Lower lobe of right lung (tissue), 2 donors: ENCODE data around the gene NRM. TPM values are rescaled to one million over a fixed set of nuclear protein-coding genes. Genes with fewer than 3 reads are reported as not detected.

Experiments
- ATAC-seq, 2 donors: fragments of 200-7000 bp; cut with Tn5 transposase; one replicate each; pipeline ENCODE4 v1.9.1; 2020 to 2022; ENCODE audit warnings: mild to moderate bottlenecking in 2 of 2, moderate library complexity in 2 of 2
- DNase-seq: peaks from one replicate; pipeline ENCODE4 v3.0.0-alpha.2; 2020
- H3K27ac ChIP-seq: fragments of 200-600 bp; one replicate; pipeline ENCODE4 v1.8.0; 2022
- H3K27me3 ChIP-seq: fragments of 200-600 bp; one replicate; pipeline ENCODE4 v1.8.0; 2022; ENCODE audit warnings: low read depth
- H3K36me3 ChIP-seq: fragments of 200-600 bp; one replicate; pipeline ENCODE4 v1.8.0; 2022; ENCODE audit warnings: mild to moderate bottlenecking
- H3K4me1 ChIP-seq: fragments of 200-600 bp; one replicate; pipeline ENCODE4 v1.8.0; 2022
- H3K4me3 ChIP-seq: fragments of 200-600 bp; one replicate; pipeline ENCODE4 v1.8.0; 2022; ENCODE audit warnings: mild to moderate bottlenecking
- H3K9me3 ChIP-seq: fragments of 200-600 bp; one replicate; pipeline ENCODE4 v1.8.0; 2022
- CTCF ChIP-seq: fragments of 200-600 bp; IDR thresholded peaks from one replicate; pipeline ENCODE4 v1.8.0; 2022; ENCODE audit warnings: antibody characterized with exemption, mild to moderate bottlenecking
- intact Hi-C: fragments of 100-400 bp; cut with DNase I; formaldehyde crosslinking; loops from one replicate; pipeline ENCODE4 v1.11.0; 2022
- long read RNA-seq: library from polyadenylated mRNA; unstranded; transcript quantifications from one replicate; pipeline ENCODE4 v2.0.0, GENCODE V29; 2021
- total RNA-seq: library from RNA; stranded (reverse); fragmentation: NEBNext Ultra II Directional; extraction: Animal tissue kit (Norgen Biotek cat#: 25700); gene quantifications from one replicate; pipeline ENCODE4 v1.2.1, GENCODE V29; 2021
- donor health status: DM: no; HTN: yes; CAD: no; lungs with severe emphysema.

The NRM gene, protein sequence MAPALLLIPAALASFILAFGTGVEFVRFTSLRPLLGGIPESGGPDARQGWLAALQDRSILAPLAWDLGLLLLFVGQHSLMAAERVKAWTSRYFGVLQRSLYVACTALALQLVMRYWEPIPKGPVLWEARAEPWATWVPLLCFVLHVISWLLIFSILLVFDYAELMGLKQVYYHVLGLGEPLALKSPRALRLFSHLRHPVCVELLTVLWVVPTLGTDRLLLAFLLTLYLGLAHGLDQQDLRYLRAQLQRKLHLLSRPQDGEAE
- total RNA-seq, result 10.0 TPM
- long read RNA-seq, transcript NRM-203 (4 exons, 1,734 nt), result major isoform, 5 of 10 reads
- long read RNA-seq, partial matches to known transcripts, result 1 of 10 reads
- long read RNA-seq, other reads (novel, unspliced or antisense), result 0 of 10 reads

DNA sequence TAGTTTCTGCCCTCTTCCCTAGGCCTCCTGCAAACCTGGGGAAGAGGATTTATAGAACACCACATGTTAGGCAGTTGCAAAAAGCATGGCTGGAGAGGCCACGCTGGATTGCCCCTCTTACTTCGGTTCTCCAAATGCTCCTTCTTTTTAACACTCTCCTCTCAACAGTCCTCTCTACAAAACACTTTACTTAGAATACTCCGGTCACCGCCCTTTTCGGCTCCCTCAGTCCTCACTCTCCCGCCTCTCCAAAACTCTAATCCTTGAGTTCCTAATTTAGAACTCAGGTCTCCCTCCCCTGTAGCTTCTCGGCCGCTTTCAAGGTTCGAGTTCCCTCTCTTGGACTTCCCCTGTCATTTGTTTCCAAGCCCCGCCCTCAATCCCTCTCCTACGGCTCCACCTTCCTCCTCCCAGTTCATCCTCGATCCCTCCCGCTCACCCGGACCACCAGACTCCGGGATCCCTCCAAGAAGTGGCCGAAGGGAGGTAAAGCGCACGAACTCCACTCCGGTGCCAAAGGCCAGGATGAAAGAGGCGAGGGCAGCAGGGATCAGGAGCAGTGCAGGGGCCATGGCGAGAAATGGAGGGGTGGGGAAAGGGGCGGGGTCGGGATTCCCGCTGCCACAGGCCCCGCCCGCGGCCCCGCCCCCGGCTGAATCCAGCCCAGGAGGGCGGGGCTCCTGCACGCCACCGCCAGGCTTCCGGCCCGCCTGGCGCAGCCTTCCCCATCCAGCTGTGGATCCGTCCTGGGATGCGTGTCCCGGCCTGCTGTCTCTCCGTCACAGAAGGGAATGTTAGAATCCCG is at the start of gene NRM:
NRM (minus strand) TSS at position 582 of the 805 bp plus-strand sequence; CDS start at position 572, 10 bp downstream.
- Histone ChIP-seq H3K36me3 (no peaks in the 10 kb centered on the region), H3K27ac (peak within 1 kb of the TSS; percentile 66), H3K27me3 (no peaks in the 10 kb centered on the region), H3K4me1 (peaks cover 43% of the 10 kb centered on the region), H3K9me3 (no peaks in the 10 kb centered on the region), H3K4me3 (peak within 1 kb of the TSS; percentile 64)
- TF ChIP-seq CTCF, result no peak
- ATAC-seq (peak; percentile 83 to 85), DNase-seq (peak; percentile 89)
- intact Hi-C loops, result no loop called here

- H3K4me1 ChIP-seq, result peaks cover 65% of the 10 kb centered on the region
- no peak for TF ChIP-seq CTCF
- H3K4me3 ChIP-seq, result no peak overlapping the region
- H3K27me3 ChIP-seq, result no peaks in the 10 kb centered on the region
- no peaks in the 10 kb centered on the region for H3K9me3 ChIP-seq
- no peak for DNase-seq
- peak overlapping the region; percentile 94 for H3K27ac ChIP-seq
- no peak for ATAC-seq
- intact Hi-C loops, result no loop called here
- H3K36me3 ChIP-seq, result peaks cover 59% of the 10 kb centered on the region
Measured at GRCh38 chr6:30740540-30740870, 49.7 kb upstream of the NRM start.

DNA sequence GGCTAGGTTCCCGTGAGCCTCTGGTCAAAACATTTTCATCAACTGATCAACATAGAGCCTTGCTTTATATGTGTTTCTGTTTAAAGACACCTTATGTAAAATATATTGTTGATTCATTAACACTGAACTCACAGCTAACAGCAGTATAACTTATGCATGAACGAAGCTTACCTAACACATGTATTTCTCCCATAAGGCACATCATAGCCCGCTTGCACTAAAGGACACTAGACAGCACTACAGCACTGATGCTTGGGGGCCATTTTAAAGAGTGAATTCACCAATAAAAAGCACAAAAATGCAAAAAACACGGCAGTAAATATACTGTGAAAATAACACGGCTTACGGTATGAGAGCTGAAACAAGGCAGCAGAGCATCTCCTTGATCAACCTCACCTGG is 47.7 kb upstream of the NRM start:
- Histone ChIP-seq H3K4me1 (peaks cover 59% of the 10 kb centered on the region), H3K9me3 (no peaks in the 10 kb centered on the region), H3K27me3 (no peaks in the 10 kb centered on the region), H3K27ac (no peak overlapping the region), H3K36me3 (peaks cover 78% of the 10 kb centered on the region), H3K4me3 (no peak overlapping the region)
- TF ChIP-seq CTCF, result no peak
- DNase-seq (no peak), ATAC-seq (no peak)
- intact Hi-C loops, result no loop called here

DNA sequence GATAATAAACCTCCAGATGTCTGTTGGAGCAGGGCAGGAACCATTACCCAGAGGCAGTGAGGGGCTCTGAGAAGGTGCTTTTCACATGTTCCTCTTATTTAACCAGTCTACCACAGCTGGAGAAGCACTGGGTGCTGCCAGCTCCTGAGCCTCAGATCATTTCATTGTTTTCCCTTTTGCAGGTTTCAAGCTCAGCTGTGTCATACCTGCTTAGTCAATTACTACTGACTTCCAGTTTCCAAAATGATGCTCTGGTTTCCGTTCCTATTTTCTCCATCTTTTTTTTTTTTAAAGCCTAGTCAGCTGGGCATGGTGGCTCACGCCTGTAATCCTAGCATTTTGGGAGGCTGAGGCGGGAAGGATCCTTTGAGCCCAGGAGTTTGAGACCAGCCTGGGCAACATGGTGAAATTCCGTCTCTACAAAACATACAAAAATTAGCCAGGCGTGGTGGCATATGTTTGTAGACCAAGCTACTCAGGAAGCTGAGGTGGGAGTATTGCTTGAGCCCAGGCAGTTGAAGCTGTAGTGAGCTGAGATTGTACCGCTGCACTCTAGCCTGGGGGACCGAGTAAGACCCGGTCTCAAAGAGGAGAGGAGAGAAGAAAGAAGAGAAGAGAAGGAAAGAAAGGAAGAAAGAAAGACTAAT is 45.0 kb upstream of the NRM start:
- TF ChIP-seq CTCF, result no peak
- H3K27me3 ChIP-seq, result no peaks in the 10 kb centered on the region
- DNase-seq (no peak), ATAC-seq (no peak)
- no peak overlapping the region for H3K4me3 ChIP-seq
- peaks cover 100% of the 10 kb centered on the region for H3K36me3 ChIP-seq
- H3K4me1 ChIP-seq, result peaks cover 53% of the 10 kb centered on the region
- intact Hi-C loops, result no loop called here
- H3K27ac ChIP-seq, result no peak overlapping the region
- H3K9me3 ChIP-seq, result no peaks in the 10 kb centered on the region

GRCh38 chr6:30732237-30732943 is 41.6 kb upstream of the NRM start:
- Histone ChIP-seq H3K9me3 (no peaks in the 10 kb centered on the region), H3K4me1 (peaks cover 26% of the 10 kb centered on the region), H3K36me3 (peaks cover 100% of the 10 kb centered on the region), H3K4me3 (no peak overlapping the region), H3K27ac (no peak overlapping the region), H3K27me3 (no peaks in the 10 kb centered on the region)
- ATAC-seq (no peak), DNase-seq (no peak)
- TF ChIP-seq CTCF, result no peak
- intact Hi-C loops, result no loop called here
